ENCODE data around the gene RNF44. TPM values are rescaled to one million over a fixed set of nuclear protein-coding genes. Genes with fewer than 3 reads are reported as not detected.

The RNF44 gene
- total RNA-seq, 2 donors from 2014 or later: 58.2 to 67.5 TPM

DNA sequence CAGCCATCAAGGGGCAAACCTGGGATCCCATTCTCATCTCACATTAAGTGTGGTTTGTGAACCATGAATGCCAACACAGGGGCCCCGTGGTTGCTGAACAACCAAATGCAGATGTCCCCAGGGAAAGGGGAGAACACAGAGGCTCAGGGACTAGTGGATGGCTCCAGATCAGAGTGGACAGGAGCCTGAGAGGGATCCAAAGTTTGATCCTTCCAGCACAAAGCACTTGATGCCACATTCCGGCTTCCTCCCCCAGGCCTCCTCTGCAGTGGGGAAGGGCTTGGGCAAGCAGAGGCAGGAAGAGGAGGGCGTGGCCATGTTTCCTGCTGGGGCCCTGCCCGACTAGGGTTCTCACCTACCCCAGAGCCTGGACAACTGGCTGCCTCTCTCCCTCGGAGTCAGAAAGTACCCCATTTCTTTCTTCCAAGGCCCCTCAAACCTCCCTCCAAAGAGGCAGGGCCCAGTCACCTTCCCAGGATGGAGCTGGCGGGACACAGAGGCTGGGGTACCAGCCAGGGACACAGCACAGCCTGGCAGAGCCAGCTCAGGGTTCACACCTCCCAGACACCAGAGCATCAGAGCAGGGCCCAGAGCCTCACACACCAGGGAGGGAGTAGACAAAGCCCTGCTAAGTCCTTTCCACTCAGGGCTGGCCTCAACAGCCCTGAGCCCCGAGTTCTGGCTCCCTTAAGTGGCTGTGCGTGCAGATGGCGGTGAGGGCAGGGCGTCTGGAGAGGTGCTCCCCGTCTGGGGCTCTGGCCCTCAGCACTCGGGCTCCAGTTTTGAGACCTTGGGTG is 4.3 kb upstream of the RNF44 start:
- peak overlapping the region; percentile 55 for H3K4me3 ChIP-seq
- TF ChIP-seq, protein P1, sequence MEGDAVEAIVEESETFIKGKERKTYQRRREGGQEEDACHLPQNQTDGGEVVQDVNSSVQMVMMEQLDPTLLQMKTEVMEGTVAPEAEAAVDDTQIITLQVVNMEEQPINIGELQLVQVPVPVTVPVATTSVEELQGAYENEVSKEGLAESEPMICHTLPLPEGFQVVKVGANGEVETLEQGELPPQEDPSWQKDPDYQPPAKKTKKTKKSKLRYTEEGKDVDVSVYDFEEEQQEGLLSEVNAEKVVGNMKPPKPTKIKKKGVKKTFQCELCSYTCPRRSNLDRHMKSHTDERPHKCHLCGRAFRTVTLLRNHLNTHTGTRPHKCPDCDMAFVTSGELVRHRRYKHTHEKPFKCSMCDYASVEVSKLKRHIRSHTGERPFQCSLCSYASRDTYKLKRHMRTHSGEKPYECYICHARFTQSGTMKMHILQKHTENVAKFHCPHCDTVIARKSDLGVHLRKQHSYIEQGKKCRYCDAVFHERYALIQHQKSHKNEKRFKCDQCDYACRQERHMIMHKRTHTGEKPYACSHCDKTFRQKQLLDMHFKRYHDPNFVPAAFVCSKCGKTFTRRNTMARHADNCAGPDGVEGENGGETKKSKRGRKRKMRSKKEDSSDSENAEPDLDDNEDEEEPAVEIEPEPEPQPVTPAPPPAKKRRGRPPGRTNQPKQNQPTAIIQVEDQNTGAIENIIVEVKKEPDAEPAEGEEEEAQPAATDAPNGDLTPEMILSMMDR (IDR thresholded peaks at IDR 0.05): no peak
- peak; percentile 82 for DNase-seq
- H3K27me3 ChIP-seq: no peaks in the 10 kb centered on the region
- H3K9me3 ChIP-seq: no peaks in the 10 kb centered on the region
- H3K4me1 ChIP-seq: peaks cover 13% of the 10 kb centered on the region
- intact Hi-C loops (cut with DNase I): no loop called here
- H3K27ac ChIP-seq: peak overlapping the region; percentile 79
- H3K9ac ChIP-seq (ENCODE audit: low read depth in 2 of 2, low read length in 2 of 2): peak overlapping the region; percentile 94 to 95
- H3K36me3 ChIP-seq: no peaks in the 10 kb centered on the region

DNA sequence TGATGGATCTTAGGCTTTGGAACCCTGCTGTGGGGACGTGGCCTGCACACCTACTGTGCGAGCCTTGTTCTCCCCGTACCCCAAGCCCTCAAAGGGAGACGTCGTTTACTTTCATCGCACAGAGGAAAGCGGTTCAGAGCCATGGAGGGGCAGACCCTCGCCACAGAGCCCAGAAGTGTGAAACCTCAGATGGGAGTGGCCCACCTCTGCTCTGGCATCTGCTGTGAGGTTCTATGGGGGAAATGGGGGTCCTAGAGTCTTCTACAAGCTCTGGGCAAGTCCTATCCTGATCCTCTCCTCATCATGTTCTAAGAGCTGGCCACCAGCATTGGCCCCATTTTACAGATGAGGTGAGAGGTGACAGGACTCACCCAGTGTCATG is 3.7 kb upstream of the RNF44 start:
- Histone ChIP-seq H3K4me3 (no peak overlapping the region), H3K4me1 (peaks cover 9% of the 10 kb centered on the region), H3K27me3 (no peaks in the 10 kb centered on the region), H3K9me3 (no peaks in the 10 kb centered on the region), H3K36me3 (no peaks in the 10 kb centered on the region), H3K27ac (peak overlapping the region; percentile 79), H3K9ac (ENCODE audit: low read depth in 2 of 2, low read length in 2 of 2) (peak overlapping the region in 1 of 2 donors; percentile 95)
- intact Hi-C loops (cut with DNase I): no loop called here
- DNase-seq: no peak
- TF ChIP-seq, protein P1 (IDR thresholded peaks at IDR 0.05): no peak

DNA sequence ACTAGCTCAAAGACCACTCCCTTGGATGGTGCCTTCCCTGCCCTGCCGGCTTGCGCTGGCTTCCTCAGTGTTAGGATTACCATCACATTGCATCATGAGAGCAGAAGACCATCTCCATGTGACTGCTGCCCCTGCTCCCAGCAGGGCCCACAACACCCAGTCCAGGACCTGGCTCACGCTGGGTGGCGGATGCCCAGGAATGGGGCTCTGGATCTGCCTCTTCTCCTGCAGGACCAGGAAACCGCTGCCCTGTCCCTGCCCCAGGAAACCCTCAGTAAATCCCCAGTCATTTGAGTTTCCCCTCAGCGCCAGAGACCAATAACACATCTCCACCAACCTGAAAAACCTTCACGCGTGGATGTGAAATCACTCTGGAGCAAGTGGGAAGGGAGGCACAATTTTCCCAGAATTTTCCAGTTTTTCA is 3.3 kb upstream of the RNF44 start:
- intact Hi-C loops (cut with DNase I): no loop called here
- Histone ChIP-seq H3K4me3 (no peak overlapping the region), H3K27ac (no peak overlapping the region), H3K27me3 (no peaks in the 10 kb centered on the region), H3K36me3 (no peaks in the 10 kb centered on the region), H3K9me3 (no peaks in the 10 kb centered on the region), H3K4me1 (peaks cover 9% of the 10 kb centered on the region), H3K9ac (ENCODE audit: low read depth in 2 of 2, low read length in 2 of 2) (peak overlapping the region in 1 of 2 donors; percentile 95)
- no peak for DNase-seq
- TF ChIP-seq, protein P1 (IDR thresholded peaks at IDR 0.05): no peak

GRCh38 chr5:176538989-176539384 is 1.8 kb upstream of the RNF44 start:
- H3K36me3 ChIP-seq: no peaks in the 10 kb centered on the region
- H3K4me3 ChIP-seq: no peak overlapping the region
- no peak for DNase-seq
- no peaks in the 10 kb centered on the region for H3K9me3 ChIP-seq
- peaks cover 20% of the 10 kb centered on the region for H3K4me1 ChIP-seq
- H3K9ac ChIP-seq (ENCODE audit: low read depth in 2 of 2, low read length in 2 of 2): no peak overlapping the region
- intact Hi-C loops (cut with DNase I): loop anchor here (10.0 kb wide), 1 partner anchor 124 kb away; the partner anchor contains the start of gene CLTB
- TF ChIP-seq, protein P1 (IDR thresholded peaks at IDR 0.05): no peak
- H3K27ac ChIP-seq: no peak overlapping the region
- no peaks in the 10 kb centered on the region for H3K27me3 ChIP-seq

DNA sequence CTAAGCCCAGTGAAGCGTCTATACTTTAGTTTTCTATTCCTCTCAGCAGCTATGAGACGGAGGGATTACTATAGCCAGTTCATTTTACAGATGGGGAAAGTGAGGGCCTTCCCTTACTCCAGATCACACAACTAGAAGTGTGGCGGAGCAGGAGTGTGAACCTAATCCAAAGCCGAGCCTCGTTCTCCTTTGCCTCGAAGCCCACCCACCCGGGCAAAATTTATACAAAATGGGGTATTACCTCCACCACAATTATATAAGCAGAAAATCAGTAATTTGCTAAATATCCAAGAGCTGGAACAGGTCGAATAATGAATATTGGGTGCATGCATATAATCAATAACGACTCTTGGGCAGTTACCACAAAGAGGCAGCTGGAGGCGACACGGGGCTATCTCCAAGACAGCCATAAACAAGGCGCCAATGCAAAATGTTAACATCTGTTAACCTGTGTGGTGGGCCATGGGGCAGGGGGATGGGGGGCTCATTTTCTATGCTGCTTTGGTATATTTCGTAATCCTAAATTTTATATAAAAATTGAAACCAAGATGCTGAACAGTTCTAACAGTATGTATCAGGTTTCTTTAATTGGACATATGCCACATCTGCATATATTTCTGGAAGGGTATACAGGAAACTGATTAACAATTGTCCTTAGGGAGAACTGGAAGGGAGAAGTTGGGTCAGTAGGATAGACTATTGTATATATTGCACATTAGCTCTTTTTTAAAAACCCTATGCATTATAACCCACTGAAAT is 1.2 kb upstream of the RNF44 start:
- TF ChIP-seq, protein P1 (IDR thresholded peaks at IDR 0.05): no peak
- intact Hi-C loops (cut with DNase I): loop anchor here (10.0 kb wide), 1 partner anchor 124 kb away; the partner anchor contains the start of gene CLTB

More for the DNA sequence above, 1.2 kb upstream of the RNF44 start:
- Histone ChIP-seq H3K27ac (peak overlapping the region; percentile 97), H3K9me3 (no peaks in the 10 kb centered on the region), H3K4me1 (peaks cover 24% of the 10 kb centered on the region), H3K4me3 (peak overlapping the region; percentile 81), H3K36me3 (no peaks in the 10 kb centered on the region), H3K9ac (ENCODE audit: low read depth in 2 of 2, low read length in 2 of 2) (peak overlapping the region in 1 of 2 donors; percentile 99), H3K27me3 (no peaks in the 10 kb centered on the region)
- no peak for DNase-seq
